HG02943 (cell line): ENCODE data around the gene CCNT2.
"Not testable (repeated sequence)": the region's sequence is repeated elsewhere in the genome, so short reads cannot be mapped to it uniquely, and the experiment has no call there.

ENCODE experiments used
- ATAC-seq: cut with Tn5 transposase; IDR thresholded peaks from one replicate; pipeline ENCODE4 v1.9.1; 2021; ENCODE audit warnings: mild to moderate bottlenecking, low read depth, moderate library complexity; ENCODE audit not compliant: unreplicated experiment

Gene CCNT2

DNA sequence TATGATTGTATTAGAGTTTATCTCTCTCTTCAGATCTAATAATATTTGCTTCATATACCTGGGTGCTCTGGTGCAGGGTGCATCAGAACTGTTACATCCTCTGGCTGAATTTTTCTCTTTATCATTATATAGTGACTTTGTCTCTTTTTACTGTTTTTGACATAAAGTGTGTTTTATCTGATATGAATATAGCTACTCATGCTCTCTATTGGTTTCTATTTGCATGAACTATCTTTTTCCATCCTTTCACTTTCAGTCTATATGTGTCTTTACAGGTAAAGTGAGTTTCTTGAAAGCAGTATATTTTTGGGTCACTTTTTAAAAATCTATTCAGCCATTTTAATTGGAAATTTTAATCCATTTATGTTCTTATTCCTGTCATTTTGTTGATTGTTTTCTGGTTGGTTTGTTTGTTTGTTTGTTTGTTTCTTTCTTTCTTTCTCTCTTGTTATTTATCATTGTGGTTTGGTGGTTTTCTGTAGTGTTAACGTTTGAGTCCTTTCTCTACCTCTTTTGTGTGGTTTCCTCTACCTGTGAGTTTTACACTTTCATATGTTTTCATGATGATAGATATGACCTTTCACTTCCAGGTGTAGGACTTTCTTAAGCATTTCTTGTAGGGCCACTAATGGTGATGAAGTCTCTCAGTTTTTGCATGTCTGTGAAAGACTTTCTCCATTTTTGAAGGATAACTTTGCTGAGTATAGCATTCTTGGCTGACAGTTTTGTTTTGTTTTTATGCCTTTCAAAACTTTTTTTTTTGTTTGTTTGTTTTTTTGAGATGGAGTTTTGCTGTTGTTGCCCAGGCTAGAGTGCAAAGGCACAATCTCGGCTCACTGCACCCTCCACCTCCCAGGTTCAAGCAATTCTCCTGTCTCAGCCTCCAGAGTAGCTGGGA, 54.9 kb downstream of the CCNT2 start:
- no peak for ATAC-seq

DNA sequence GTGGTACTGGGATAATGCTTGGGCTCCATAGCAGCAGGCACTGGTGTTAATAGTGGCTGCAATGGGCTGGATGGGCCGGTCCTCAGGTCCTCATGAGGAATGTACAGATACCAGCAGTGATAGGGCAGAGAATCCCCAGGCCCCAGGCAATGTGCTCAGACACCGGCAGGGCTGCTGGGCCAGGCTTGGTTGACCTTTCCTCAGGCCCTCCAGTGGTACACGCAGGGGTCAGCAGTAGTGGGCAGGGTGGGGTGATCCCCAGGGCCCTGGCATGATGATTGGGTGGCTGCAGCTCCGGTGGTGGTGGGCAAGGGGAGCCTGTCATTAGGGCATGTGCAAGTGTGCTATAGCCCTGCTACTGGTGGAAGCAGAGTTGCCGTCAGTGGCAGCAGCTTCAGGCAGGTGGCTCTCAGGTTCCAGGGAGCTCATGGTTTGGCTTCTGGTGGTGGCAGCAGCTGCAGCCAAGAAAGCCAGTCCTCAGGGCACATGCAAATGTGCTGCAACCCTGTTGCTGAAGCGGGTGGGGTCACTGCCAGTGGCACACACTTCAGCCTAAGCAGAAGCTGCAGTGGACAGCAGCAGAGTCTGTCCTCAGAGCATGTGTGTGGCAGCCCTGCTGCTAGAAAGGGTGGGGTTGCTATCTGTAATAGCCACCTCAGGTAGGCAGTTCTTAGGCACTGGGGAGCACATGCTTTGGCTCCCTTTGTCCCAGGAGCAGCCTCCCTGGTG, 56.8 kb downstream of the CCNT2 start:
- no peak for ATAC-seq

DNA sequence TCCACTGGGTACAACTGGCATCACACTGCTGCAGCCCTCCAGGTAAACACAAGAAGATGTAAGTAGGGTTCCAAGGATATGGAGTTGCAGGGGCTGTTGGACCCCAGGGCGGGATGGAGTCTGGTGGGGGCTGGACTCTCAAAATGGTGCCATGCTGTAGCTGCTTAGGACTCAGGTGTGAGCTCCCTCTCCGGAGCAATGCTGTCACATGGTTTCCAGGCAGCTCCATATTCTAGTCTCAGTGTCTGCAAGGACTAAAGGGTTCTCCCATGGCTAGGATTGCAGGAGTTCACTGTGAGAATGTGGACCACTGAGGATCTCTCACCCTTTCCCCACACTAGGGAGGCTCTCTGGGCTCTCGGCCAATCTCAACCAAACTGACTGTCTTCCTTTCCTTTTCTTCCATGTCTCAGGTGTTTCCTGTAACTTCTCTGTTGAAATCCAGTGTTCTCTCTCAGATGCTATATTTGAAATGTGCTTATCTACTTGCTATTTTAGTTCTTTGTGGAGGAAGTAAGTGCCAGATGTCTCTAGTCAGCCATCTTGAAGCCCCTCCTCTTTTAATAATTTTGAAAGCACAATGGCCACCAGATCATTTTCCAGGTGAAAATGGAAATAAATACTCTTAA, 57.6 kb downstream of the CCNT2 start:
- no peak for ATAC-seq

DNA sequence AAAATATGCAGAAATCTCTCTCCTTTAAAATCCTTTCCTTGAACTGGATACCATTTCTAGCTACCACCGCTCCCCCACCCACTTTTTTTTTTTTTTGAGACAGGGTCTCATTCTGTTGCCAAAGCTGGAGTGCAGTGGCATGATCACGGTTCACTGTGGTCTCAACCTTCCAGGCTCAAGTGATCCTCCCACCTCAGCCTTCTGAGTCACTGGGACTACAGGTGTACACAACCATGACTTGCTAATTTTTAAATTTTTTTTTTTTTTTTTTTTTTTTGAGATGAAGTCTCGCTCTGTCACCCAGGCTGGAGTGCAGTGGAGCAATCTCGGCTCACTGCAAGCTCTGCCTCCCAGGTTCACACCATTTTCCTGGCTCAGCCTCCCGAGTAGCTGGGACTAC, 58.5 kb downstream of the CCNT2 start:
- ATAC-seq = not testable (repeated sequence)

DNA sequence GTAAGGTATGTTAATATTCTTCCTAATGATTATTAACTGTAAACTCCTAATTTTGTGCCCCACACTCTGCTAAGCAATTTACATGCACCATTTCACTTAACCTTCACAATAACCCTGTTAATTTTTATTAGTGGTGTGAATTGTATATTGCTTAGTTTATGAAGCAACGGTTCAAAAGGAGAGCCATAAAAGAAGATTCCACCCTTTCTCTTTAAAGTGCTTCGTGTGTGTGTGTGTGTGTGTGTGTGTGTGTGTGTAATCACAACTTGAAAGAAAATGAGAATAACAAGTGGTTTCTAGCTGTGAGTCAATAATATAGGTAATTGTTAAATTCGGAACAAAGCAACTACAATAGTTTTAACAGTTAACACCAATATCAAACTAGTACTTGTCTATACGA, 60.6 kb downstream of the CCNT2 start:
- ATAC-seq = no peak

DNA sequence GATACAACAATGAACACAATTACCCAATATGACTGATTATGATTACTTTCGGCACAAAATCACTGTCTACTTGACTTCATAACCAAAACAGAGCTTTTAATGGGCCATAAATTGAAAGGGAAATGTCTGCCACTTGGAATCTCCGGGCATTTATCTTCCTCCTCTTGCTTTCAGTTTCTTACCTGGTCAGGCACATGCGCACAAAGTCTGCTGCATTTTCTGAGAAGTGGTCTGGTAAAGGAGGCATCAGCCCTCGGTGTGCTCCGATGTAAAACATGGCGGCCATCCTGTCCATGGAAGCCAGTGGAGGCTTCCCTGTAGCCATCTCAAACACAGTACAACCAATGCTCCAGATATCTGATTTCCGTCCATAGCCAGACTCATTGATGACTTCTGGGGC, 62.0 kb downstream of the CCNT2 start:
- ATAC-seq = no peak

DNA sequence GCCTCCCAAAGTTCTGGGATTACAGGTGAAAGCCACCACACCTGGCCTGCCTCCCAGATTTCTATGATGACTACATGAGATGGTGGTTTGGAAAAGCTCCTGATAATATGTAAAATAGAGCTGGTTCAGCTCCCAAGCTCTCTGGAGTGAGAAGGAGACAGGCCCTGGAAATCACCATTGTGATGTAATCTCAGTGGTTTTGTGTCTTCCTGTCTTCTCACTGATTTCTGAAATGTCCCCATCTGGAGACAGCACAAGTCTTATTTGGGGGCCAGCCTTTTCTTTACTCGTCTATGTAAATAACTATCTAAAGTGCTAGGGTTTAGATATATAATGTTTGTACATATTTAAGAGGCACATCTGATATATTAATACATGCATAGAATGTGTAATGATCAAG, 64.0 kb downstream of the CCNT2 start:
- ATAC-seq = no peak

DNA sequence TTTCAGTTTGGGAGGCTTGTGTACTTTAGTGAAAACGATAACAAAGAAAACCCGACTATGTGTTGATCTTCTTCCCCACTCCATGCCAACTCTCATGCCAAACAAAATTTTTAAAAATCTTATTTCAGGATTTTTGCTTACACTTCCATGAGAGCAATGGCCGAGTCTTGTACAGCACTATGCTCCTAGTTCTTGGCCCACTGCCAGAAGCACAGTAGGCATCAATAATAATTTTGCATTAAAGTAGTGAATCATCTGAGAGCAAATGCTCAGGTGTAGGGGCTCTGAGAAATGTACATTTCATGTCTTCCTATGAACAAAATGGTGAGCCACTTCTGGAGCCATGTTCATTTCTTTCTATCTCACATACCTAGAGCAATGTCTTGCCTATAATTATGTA, 66.4 kb downstream of the CCNT2 start:
- ATAC-seq = no peak

DNA sequence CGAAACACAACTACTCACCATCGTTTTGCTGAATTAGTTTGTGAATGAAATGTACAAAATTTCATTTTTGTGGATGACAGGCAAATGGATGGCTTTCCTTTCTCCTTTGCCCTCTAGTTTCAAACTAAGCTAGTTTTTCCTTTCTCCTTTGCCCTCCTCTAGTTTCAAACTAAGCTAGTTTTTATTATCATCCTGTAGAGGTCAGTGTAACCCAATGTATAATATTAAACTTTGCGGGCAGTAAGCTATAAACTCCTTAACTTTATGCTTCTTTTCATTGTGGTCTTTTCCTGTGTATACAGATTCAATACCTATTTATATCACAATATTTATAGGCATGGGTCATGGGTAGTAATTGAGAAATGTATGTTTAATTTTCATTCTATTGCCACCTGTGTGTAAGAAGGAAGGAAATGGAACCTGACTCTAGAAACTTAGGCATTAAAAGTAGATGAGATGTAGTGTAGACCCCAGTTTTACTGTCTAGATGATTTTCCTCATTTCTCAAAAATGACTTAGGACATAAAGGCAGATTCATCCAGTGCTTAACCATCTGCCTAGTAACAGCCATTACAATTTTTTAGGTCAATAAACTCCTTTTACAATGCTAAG, 70.5 kb downstream of the CCNT2 start:
- ATAC-seq = no peak

DNA sequence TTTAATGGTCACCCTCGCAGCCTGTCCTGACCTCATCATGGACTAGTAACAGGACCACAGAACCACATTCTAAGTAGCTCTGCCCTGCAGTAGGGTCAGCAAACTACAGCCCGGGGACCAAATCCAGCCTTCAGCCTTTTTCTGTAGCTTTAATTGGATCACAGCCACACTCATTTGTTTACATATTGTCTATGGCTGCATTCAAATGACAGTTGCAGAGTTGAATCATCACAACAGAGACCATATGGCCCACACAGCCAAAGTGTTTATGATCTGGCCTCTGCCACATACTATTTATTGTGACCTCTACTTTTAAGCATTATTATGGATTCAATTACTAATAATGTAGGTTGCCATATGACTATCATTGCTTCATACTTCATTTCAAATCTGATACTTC, 80.9 kb downstream of the CCNT2 start:
- no peak for ATAC-seq

DNA sequence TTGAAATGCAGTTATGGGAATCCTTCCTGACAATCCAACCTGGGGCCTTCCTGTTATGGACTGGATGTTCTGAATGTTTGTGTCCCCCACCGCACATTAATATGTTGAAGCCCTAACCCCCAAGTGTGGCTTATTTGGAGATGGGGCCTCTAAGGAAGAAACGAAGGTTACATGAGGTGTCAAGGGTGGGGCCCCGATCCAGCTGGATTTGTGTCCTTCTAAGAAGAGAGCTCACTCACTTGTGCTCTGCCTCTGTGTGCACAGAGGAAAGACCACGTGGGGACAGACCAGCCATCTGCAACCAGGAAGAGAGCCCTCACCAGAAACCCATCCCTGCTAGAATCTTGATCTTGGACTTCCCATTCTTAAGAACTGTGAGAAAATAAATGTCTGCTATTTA, 84.2 kb downstream of the CCNT2 start:
- no peak for ATAC-seq

DNA sequence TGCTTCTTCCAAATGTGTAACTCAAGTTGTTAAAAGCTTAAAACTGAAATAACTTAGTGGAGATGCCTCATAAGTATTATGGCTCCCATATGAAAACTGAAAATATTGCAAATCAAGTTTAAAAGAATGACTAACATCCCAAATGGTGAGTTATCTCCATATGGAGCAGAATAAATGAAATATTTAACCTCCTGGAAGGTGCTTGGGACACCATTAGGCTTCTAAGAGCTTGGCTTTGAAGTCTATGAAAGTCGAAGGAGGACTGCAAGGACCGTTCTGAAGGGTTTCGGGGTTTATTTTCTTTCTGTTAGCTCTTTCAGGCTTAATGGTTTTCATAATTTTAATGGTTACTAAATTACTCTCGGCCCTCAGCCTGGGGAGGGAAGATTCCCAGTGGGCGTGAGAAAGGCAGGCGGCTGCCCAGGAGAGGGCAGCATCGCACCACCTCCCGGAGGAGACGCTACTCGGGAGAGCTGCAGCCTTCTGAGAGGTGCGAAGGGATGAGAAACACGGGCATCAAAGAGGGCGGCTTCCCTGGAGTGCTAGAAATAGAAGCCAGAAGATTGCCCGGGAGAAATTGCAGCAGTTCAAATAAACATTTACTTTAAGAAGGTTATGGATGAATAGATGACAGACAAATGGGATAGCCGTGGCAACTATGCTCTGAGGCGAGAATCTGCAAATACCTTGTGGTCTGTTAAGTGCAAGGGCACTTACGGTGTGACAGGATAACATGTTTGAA, 85.6 kb downstream of the CCNT2 start:
- peak; percentile 87 for ATAC-seq

DNA sequence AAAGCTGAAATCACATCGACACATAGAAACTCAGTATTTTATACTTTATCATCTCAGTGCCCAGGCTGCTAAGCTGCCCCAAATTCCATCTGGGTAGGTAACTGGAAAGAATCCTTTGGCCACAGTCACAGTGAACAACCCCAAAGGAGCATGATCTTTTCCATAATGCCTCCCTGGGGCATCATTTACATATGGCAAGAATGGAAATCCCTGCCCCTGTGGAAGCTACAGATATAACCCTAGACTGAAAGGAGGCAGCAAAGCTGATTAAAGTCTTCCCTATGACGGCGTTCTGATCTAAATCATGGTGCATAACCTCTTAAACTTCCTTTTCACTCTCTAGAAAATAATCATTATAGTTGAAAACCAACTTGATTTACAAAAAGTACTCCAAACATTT, 87.1 kb downstream of the CCNT2 start:
- no peak for ATAC-seq
